HG03432 (cell line): ENCODE measurements around the gene AK8.

ENCODE experiments used
- ATAC-seq: cut with Tn5 transposase; IDR thresholded peaks from one replicate; pipeline ENCODE4 v1.9.1; 2021; ENCODE audit warnings: mild to moderate bottlenecking, moderate library complexity; ENCODE audit not compliant: unreplicated experiment

AK8 gene

GRCh38 chr9:132826621-132827365 is 51.3 kb downstream of the AK8 start:
- ATAC-seq: no peak

DNA sequence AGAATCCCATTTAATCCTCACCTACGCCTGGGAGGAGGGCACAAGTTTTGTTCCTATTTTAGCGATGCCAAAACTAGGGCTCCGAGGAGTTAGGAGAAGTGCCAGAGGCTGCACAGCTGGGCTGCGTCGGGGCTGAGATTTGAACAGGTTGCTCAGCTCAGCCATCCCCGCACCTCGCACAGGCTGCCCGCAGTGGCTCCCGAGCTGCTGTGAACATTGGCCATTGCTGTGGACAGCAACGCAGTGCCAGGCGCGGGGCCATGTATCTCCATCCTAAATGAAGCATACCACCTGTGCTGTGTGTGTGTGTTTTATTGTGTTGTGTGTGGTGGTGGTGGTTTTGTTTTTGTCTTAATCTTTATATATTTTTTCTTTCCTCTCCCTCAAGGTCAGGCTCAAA is 52.0 kb downstream of the AK8 start:
- no peak for ATAC-seq

- ATAC-seq: no peak
Measured at GRCh38 chr9:132825430-132825829, 52.7 kb downstream of the AK8 start.

DNA sequence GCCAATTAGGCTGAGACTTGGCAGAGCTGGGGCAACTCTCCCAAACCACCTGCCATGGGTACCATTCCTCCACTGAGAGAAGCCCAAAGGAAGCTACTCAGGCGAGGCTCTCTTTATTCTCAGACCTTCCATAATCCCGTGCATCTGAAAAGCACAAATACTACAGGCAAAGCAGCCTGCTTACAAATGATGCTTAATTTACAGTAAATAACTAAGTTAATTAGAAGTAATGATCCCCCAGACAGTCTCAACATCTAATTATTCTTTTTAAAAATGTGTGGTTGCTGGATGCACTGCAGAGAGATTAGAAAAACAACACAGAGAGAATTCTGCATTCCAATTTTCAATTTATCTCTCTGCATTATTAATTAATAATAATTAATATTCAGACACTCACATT is 53.1 kb downstream of the AK8 start:
- no peak for ATAC-seq

GRCh38 chr9:132824151-132824550 is 53.9 kb downstream of the AK8 start:
- ATAC-seq: no peak

GRCh38 chr9:132823370-132824145 is 54.5 kb downstream of the AK8 start:
- ATAC-seq: no peak

GRCh38 chr9:132820169-132820944 is 57.7 kb downstream of the AK8 start:
- no peak for ATAC-seq

DNA sequence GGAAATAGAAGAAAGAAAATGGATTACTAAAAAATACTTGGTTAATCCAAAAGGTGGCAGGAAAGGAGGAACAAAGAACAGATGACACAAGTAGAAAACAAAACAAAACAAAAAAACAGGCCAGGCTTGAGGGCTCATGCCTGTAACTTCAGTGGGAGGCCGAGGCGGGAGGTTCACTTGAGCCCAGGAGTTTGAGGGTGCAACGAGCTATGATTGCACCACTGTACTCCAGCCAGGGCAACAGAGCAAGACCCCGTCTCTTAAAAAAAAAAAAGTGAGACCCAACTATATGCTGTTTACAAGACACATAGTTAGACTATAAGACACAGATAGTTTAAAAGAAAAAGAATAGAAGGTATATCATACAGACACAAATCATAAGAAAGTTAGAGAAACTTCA is 59.5 kb downstream of the AK8 start:
- ATAC-seq: no peak

GRCh38 chr9:132814937-132815336 is 63.1 kb downstream of the AK8 start:
- no peak for ATAC-seq

- ATAC-seq: no peak
Measured at GRCh38 chr9:132813115-132813771, 64.8 kb downstream of the AK8 start.

GRCh38 chr9:132811985-132812384 is 66.1 kb downstream of the AK8 start:
- ATAC-seq: no peak

GRCh38 chr9:132810314-132810713 is 67.8 kb downstream of the AK8 start:
- no peak for ATAC-seq

GRCh38 chr9:132809677-132810271 is 68.3 kb downstream of the AK8 start:
- ATAC-seq: no peak

GRCh38 chr9:132808645-132809044 is 69.4 kb downstream of the AK8 start:
- ATAC-seq: no peak

- no peak for ATAC-seq
Measured at GRCh38 chr9:132806723-132807421, 71.2 kb downstream of the AK8 start.

DNA sequence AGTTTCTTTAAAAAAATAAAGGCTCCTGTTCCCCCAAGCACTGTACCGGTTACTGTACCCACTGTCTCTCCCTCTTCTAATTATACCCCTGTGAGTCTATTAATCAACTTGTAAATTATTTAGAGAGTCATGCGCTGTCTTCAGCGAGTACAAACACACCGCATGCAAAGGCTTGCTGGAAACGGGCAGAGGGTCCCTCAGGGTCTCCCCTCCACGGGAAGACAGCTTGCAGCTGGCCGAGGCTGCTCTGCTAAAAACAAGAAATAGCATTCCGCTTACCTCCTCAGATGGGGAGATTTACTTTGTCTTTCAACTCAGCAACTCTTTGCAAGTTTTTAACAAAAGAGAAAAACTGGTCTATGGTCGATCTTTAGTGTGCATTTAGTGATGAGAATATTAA is 71.8 kb downstream of the AK8 start:
- ATAC-seq: no peak

GRCh38 chr9:132804576-132805295 is 73.3 kb downstream of the AK8 start:
- ATAC-seq: no peak

DNA sequence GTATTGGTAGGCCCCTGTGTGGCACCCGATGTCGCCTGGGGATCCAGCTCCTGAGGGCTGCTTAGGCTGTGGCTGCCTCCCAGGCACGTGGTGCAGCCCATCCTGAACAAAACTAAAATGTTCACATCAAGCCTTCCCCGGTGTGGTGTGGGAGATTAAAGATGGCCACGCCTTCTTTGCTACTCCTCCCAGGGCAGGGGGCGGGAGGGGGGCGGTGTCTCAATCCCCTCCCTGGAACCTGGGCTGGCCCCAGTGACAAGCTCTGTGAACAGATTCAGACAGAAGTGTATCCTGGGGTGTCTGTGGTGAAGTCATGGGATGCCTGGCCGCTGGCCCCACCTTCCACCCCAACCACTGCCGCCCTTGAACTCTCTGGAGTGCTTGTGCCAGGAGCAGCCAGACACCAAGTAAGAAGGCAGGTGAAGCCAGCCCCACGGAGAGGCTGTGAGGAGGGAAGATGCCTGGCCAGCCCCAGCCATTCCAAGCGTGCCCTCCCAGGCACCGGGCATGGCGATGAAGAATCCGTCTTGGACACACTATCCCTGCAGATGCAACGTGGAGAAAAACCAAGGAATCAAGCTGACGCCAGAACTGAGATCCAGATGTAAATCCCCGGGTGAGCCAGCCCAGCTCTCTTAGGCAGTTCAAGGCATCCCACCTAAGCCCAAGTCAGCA is 75.8 kb downstream of the AK8 start:
- no peak for ATAC-seq

DNA sequence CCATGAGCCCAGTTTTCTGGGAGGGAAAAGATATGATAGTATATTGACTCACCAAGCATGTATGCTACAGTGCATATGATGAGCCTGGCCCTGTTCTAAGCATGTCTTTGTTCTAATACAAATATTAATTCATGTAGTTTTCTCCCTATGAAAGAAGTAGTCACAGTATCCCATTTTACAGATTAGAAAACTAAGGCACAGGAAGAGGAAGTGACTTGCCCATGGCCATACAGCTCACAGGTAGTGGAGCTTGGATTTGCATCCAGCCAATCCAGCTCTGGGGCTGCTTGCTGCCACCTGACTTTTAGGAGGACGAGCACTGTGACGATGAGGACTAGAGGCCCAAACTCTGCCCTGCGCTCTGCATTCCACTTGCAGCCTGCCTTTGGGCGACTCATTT is 76.4 kb downstream of the AK8 start:
- no peak for ATAC-seq
